ENCODE measurements around the gene CMTM3. TPM values are rescaled to one million over a fixed set of nuclear protein-coding genes. Genes with fewer than 3 reads are reported as not detected.
A peak's percentile ranks its signal among the peaks of the same experiment; 100 is the strongest.
"Not testable (repeated sequence)": the region's sequence is repeated elsewhere in the genome, so short reads cannot be mapped to it uniquely, and the experiment has no call there.

Gene CMTM3
- total RNA-seq, 2 donors from 2014 or later: 25.8 to 29.7 TPM

DNA sequence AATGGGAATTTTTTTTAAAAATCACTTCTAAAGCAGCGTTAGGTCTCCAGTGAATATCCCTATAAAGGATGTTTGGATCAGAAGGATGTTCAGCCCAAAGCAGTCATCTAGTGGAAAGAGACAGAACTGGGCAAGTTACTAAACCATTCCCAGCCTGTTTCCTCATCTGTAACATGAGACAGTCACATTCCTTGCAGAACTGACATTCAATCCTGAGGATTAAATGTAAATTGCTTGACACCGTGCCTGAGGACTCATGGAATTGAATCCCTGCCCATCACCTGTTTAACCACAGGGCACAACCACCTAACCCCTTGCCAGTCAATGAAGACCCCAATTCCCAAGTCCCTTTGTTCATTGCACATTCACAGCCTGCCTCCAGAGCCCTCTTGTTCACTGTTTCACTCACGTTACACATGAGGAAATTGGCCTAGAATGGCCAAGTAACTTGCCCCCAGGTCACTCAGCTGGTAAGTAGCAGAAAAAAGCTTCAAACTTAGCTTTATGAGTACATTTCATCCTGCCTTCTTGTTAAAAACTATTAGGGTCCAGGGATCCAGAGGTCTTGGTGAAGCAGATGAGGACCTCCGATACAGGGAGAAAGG lies 23.8 kb upstream of the CMTM3 start:
- intact Hi-C loops (cut with DNase I): no loop called here
- no peak for DNase-seq (ENCODE audit: low spot score)

DNA sequence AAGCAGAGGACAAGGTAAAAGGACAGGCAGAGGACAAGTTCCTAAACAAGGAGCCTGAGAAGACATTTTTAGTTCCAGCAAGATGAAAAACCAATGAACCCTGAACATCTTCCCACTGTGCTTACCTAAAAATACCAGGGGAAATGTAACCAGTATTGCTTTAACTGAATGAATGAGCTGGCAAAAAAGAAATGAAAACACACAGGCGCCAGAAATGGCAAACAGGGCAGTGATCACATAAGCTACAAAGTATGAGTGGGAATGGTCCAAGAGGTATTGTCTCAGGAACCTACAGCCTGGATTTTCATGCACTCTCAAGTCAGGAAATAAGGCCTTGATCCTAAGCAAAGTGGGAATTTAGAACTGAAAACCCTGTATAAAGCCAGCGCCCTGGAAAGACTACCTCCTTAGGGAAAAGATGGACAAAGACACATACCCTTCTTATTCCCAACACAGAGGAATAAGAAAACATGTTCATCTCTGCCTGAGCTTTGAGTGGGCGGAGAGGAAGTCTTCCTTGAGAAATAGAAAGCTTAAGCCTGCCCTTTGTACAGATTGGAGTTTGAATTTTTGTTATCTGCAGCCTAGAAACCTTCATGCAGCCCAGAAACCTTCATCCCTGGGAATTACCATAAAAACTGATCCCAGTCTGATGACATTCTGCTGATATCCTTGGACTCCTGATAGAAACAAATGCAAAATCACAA lies 23.1 kb upstream of the CMTM3 start:
- intact Hi-C loops (cut with DNase I): no loop called here
- DNase-seq (ENCODE audit: low spot score): no peak

DNA sequence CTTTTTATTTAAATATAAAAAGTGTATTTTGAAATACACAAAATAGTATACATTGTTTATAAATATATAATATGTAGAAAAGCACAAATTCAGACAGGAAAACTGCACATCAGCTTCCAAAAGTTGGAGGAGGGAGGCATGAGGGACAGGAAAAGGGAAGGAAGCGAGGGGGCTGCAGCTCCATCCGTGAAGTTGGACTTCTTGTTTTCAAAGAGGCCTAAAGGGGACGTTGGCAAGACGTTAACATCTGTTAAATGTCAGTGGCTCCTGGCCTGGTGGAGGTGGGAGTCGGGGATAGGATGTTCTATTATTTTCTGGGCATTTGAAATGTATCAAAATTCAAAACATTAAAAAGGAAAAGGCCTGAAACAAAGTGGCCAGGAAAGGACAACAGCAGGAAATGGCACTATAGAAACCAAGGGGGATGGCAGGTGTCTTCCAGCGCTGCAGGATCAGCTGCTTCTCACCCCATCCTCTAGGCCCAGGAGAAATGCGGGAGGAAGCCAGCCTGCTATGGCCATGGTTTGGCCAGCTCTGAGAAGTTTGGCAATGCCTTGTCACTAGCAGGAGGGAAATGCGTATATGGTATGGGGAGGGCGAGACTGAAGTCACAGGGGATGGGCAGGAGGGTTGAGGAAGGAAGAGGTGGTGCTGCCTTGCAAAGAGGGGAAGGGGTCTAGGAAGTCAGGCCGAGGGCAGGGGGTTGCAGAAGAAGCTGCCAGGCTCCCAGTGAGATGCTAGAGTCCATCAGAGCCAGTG lies 18.8 kb upstream of the CMTM3 start:
- intact Hi-C loops (cut with DNase I): no loop called here
- DNase-seq (ENCODE audit: low spot score): no peak

DNA sequence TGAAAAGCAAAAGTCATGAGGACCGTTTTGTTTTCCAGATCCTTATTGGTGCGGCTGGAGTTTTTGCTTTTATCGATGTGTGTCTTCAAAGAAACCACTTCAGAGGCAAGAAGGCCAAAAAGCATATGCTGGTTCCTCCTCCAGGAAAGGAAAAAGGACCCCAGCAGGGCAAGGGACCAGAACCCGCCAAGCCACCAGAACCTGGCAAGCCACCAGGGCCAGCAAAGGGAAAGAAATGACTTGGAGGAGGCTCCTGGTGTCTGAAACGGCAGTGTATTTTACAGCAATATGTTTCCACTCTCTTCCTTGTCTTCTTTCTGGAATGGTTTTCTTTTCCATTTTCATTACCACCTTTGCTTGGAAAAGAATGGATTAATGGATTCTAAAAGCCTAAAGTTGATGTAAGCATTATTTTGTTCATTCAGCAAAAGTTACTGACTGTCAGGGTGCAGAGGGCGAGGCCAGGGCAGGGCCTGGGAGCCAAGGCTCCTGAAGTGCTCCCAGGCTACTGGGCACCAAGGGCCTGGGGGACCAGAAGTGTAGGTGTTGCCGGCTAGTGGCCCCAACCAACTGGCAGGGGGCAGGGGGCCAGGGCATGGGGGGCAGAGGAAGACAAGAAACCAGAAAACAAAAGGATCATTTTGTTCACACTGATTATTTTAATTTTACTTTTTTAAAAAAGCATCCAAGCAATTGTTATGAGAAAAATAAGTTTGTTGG lies 16.5 kb upstream of the CMTM3 start:
- no peak for DNase-seq (ENCODE audit: low spot score)
- intact Hi-C loops (cut with DNase I): no loop called here

DNA sequence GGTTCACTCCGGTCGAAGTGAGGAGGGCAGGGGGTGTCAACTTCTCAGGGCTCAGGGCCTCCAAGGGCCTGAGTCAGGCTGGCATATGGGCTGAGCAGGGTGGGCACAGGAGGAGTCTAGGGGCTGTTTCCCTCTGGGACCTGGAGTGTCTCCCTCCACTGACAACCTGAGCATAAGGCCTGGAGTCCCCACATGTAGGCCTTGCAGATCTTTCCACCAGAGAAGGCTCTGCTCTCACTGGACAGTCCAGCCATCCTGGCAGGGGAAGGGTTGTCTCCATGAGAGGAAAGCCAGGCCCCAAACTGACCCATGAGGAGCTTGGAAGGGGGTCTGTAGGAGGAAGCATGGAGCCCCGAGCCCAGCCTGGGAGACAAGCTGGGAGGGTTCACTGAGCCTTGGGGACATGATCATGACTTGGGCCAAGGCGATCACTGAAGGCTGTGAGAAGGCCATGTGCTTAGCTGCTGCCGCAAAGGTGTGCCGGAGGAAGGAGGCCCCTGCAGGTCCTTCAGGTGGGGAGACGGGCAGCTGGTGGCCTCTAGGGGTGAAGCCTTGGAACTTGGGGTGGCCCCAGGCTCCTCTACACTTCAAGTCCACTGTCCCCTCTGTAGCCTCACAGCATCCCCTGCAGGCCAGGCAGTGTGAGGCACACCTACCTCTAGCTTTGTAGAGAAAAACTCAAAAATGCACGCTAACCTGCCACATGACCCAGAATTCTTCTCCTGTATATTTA lies 15.4 kb upstream of the CMTM3 start:
- intact Hi-C loops (cut with DNase I): no loop called here
- DNase-seq (ENCODE audit: low spot score): no peak

DNA sequence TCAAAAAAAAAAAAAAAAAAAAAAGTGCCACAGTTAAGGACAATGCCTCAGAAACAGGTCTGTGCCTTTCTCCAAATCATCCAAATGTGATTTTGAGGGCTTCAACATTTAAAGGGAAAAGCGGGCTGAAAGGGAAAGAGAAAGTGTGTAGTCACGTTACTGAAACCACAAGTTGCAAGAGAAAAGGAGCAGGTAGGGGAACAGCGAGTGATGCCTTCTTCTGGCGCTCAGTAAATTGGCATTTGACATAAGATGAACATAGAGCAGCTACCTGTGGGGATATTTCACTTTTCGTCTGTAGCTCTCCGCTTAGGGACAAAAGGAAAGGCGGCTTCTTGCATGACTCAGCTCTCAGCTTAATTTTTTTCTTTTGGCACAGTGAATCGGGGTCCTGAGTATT lies 14.2 kb upstream of the CMTM3 start:
- no peak for DNase-seq (ENCODE audit: low spot score)
- intact Hi-C loops (cut with DNase I): no loop called here

DNA sequence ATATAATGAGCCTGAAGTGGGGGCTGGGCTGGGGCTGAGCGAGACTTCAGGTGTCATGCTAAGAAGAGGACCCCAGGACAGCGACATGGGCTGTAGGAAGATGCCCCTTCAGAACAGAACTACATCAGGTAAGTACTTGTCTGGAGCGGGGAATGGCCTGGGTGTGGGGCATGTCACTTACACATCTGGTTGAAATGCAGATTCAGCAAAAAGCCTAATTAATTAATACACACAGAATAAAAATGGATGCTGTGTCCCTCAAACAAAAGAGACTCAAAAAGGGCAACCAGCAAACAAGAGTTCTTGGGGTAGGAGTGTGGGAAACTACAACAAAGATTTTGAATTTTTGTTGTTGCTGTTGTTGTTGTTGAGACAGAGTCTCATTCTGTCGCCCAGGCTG lies 13.5 kb upstream of the CMTM3 start:
- intact Hi-C loops (cut with DNase I): no loop called here
- DNase-seq (ENCODE audit: low spot score): no peak

DNA sequence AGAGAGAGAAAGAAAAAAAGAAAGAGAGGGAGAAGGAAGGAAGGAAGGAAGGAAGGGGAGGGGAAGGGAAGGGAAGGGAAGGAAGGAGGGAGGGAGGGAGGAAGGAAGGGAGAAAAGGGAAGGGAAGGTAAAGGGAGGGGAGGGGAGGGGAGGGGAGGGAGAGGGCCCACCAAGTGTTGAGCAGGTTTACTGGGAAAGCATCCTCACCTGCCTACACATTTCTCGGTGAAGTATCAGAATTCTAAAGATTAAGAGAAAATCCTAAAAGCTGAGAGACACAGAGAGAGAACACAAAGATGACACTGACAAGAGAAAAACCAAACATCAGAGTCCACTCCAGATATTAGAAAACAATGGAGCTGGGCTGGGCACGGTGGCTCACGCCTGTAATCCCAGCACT lies 12.3 kb upstream of the CMTM3 start:
- no peak for DNase-seq (ENCODE audit: low spot score)
- intact Hi-C loops (cut with DNase I): no loop called here

DNA sequence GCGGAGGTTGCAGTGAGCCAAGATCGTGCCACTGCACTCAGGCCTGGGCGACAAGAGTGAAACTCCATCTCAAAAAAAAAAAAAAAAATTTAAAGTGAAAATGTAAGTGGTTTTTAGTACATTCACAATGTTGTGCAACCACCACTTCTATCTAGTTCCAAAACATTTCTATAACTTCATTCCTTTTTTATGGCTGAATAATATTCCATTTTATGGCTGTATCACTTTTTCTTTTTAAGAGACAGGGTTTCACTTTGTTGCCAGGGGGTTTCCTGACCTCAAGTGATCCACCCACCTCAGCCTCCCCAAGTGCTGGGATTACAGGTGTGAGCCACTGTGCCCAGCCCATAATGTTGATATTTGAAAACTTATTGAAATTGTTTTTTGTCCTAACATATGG lies 11.7 kb upstream of the CMTM3 start:
- DNase-seq (ENCODE audit: low spot score): no peak
- intact Hi-C loops (cut with DNase I): no loop called here

DNA sequence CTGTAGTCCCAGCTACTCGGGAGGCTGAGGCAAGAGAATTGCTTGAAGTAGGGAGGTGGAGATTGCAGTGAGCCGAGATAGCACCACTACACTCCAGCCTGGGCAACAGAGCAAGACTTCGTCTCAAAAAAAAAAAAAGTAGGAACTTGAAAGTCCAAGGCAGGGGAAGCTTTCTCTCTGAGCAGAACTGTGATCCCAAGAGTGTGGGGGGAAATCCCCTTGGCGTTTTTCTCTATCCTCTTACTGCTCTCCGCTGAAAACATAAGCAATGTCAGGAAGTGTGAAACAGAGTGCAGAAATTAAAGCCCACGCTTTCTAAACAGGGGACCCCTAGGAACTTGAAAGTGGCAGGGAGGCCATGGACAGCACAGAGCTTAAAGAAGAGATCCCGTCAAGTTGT lies 9.8 kb upstream of the CMTM3 start:
- intact Hi-C loops (cut with DNase I): no loop called here
- DNase-seq (ENCODE audit: low spot score): no peak

DNA sequence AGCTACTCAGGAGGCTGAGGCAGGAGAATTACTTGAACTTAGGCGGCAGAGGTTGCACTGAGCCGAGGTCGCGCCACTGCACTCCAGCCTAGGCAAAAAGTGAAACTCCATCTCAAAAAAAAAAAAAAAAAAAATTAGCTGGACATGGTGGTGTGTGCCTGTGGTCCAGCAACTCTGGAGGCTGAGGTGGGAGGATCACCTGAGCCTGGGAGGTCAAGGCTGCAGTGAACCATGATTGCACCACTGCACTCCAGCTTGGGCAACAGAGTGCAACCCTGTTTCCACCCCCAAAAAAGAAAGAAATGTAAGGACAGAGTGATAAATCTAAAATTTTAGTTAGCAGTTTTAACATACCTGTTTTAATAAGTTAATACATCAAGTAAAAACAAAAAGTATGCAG lies 7.9 kb upstream of the CMTM3 start:
- DNase-seq (ENCODE audit: low spot score); intact Hi-C loops (cut with DNase I): not testable (repeated sequence)

DNA sequence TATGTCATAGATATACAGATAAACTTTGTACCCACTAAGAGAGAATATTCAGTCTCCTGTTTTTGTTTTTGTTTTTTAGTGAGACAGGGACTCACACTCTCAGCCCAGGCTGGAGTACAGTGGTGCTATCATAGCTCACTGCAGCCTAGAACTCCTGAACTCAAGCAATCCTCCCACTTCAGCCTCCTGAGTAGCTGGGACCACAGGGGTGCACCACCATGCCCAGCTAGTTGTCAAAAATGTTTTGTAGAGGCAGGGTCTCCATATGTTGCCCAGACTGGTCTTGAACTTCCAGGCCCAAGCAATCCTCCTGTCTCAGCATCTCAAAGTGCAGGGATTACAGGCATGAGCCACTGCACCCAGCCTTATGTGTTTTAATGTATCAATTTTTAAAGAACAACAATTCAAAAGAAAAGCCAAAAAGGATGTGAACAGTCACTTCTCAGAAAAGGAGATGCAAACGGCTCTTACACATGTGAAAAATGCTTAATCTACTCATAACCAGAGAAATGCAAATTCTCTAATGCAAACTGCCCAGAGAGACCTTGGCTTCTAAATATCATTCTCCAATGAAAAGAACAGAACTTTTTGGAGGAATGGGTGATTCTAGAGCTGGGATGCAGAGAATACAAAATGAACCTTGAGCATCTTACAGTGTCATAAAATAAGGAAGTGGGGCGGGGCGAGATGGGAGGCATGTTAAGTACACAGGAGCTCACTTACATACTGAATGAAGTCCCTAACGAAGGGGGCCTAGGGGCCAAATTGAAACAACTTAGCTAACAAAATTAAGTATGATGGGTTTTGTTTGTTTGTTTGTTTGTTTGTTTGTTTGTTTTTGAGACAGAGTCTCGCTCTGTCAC lies 7.3 kb upstream of the CMTM3 start:
- intact Hi-C loops (cut with DNase I): no loop called here
- no peak for DNase-seq (ENCODE audit: low spot score)

DNA sequence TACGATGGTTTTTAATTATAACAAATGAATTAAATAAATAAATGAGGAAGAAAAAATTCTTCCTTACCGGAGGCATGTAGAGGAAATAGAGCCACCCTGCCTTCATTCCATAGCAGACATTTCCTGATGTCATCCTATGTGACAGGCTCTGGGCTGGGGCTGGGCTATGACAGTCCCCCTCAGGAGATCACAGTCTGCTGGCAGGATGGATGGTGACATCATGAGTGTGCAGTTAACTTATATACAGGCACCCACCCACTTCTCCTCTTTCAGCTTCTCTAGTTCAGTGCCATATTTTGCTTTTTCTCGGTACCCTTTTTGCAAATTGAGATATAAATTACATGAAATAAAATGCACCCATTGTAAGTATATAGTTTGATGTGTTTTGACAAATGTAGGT lies 6.4 kb upstream of the CMTM3 start:
- intact Hi-C loops (cut with DNase I): no loop called here
- DNase-seq (ENCODE audit: low spot score): no peak

DNA sequence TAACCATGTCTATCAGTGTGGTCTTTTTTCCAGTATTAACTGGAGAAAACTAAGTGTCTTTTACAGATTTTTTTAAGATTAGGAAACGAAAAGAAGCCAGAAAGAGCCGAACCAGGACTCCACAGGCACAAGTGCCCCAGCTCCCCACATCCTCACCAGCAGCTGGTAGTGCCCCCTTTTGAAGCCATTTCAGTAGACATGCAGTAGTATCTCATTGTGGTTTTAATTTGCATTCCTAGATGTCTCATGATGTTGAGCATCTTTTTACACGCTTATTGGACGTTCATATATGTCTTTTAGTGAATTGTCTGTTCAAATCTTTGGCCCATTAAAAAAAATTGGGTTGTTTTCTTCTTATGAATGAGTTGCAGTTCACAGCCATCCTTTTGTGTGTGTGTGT lies 4.8 kb upstream of the CMTM3 start:
- DNase-seq (ENCODE audit: low spot score): no peak
- intact Hi-C loops (cut with DNase I): loop anchor here in 1 of 2 donors (10.0 kb wide), 1 partner anchor 275 kb away; no protein-coding TSS in a partner anchor

DNA sequence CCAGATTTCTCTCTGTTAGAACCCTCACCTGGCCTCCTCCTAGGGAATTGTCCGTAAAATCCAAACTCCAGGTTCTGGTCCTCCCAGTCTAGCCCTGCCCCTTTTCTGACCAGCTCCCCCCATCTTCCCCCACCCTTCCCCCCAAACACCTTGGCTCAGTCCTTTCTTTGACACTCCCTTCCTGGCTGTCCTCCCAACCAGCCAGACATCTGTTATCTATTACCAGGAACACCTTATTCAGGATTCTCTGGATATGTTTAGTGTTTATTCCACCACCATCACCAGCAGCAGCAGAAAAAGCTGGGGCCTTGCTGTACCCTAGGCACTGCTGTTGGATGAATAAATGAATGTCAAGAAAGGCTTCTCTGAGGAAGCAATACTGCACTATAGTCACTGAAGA lies 4.0 kb upstream of the CMTM3 start:
- intact Hi-C loops (cut with DNase I): loop anchor here in 1 of 2 donors (10.0 kb wide), 1 partner anchor 274 kb away; no protein-coding TSS in a partner anchor
- DNase-seq (ENCODE audit: low spot score): no peak

DNA sequence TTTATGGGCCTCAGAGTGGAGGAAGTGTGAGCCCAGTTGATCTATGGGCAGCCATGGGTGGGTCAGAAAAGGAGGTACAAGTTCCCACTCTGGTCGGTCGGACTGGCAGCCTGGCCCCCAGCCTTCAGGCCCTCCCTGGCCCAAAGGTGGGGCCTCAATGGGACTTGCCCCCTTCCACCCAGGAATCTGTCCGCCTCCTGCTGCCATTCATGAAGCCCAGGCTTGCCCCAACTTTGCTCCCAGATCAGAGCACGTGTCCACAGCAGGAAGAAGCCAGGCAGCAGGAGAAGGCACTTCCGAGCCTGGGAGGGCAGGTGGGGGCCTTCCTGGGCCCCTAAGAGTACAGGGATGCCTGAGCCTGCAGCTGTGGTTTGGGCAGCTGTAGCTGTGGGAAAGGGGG lies 3.0 kb upstream of the CMTM3 start:
- intact Hi-C loops (cut with DNase I): loop anchor here in 1 of 2 donors (10.0 kb wide), 1 partner anchor 273 kb away; no protein-coding TSS in a partner anchor
- DNase-seq (ENCODE audit: low spot score): no peak

DNA sequence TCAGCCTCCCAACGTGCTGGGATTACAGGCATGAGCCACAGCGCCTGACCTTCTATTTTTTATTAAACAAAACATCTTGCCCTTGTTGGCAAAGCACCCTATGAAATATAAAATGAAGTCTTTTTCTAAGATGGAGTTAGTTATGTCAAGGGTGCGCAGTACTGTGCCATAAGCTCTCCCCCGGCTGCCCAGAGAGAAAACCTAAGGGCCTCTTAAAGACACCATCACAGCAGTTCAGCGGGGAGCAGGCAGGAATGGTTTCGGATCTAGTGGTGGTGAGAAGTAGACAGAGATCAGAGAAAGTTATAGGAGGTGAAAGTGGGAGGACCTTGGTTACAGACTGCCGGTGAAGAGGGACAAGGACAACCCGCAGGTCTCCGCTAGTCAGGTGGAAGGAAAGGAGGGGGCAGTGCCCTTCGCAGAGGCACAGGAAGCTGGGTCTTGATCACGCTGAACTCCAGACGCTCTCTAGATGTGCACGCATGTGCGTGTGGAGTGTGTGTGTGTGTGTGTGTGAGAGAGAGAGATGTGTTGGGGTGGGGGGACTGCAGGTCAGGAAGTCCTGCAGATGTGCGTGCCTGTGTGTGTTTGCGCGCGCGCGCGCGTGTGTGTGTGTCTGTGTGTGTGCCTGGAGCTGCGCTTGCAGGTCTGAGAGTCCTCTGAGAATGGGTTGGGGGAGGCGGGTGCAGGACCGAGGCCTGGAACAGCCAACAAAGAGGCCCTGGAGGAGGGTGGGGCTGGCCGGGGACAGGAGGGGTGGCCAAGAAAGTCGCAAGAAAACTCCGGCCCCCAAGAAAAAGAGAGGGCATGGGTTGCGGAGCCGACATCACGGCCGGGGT lies 748 bp upstream of the CMTM3 start:
- DNase-seq (ENCODE audit: low spot score): peak; percentile 91
- intact Hi-C loops (cut with DNase I): loop anchor here in 1 of 2 donors (10.0 kb wide), 1 partner anchor 271 kb away; no protein-coding TSS in a partner anchor
